GM21576 (cell line): Measurements from ENCODE around the gene H2BW1.
A peak's percentile ranks its signal among the peaks of the same experiment; 100 is the strongest.
"Not testable (repeated sequence)": the region's sequence is repeated elsewhere in the genome, so short reads cannot be mapped to it uniquely, and the experiment has no call there.

Experiments used
- ATAC-seq: cut with Tn5 transposase; IDR thresholded peaks from one replicate; pipeline ENCODE4 v1.9.1; 2021; ENCODE audit warnings: mild to moderate bottlenecking, moderate library complexity; ENCODE audit not compliant: unreplicated experiment

Gene H2BW1

GRCh38 chrX:104013606-104014005, at the start of gene H2BW1:
Gene H2BW1 (minus strand): TSS chrX:104013708. CDS start chrX:104013576, 132 bp downstream.
- no peak for ATAC-seq

- ATAC-seq: not testable (repeated sequence)
Observed at GRCh38 chrX:104062636-104063035, 49.1 kb upstream of the H2BW1 start.

GRCh38 chrX:104054956-104055355, 41.4 kb upstream of the H2BW1 start:
- ATAC-seq: not testable (repeated sequence)

GRCh38 chrX:104047171-104047570, 33.7 kb upstream of the H2BW1 start:
- ATAC-seq: no peak

- no peak for ATAC-seq
Observed at GRCh38 chrX:104045642-104046041, 32.1 kb upstream of the H2BW1 start.

- ATAC-seq: no peak
Observed at GRCh38 chrX:104041003-104041402, 27.5 kb upstream of the H2BW1 start.

- ATAC-seq: no peak
Observed at GRCh38 chrX:104039689-104040505, 26.4 kb upstream of the H2BW1 start, which contains the start of gene H2BW2. Gene H2BW2 (plus strand): TSS chrX:104039956. CDS start chrX:104039995, 39 bp downstream.

- ATAC-seq: no peak
Observed at GRCh38 chrX:104018126-104018525, 4.6 kb upstream of the H2BW1 start.

- not testable (repeated sequence) for ATAC-seq
Observed at GRCh38 chrX:104015576-104015975, 2.1 kb upstream of the H2BW1 start.

- no peak for ATAC-seq
Observed at GRCh38 chrX:104013158-104013557, 350 bp downstream of the H2BW1 start.

- no peak for ATAC-seq
Observed at GRCh38 chrX:104008831-104009230, 4.7 kb downstream of the H2BW1 start.

GRCh38 chrX:103999234-103999633, 14.3 kb downstream of the H2BW1 start:
- ATAC-seq: peak; percentile 84

- not testable (repeated sequence) for ATAC-seq
Observed at GRCh38 chrX:103983508-103983907, 30.0 kb downstream of the H2BW1 start.

GRCh38 chrX:103962411-103963278, 50.9 kb downstream of the H2BW1 start, which contains the start of gene TMSB15B:
Gene TMSB15B (plus strand): TSS chrX:103962627.
- ATAC-seq: peak; percentile 96
